Type B pancreatic cell (in vitro differentiated cells): ENCODE data around the gene TUBA1B. TPM values are rescaled to one million over a fixed set of nuclear protein-coding genes. Genes with fewer than 3 reads are reported as not detected.

Experiments used
- DNase-seq: peaks from one replicate; pipeline ENCODE4 v3.0.0; 2021; ENCODE audit warnings: mixed read lengths; ENCODE audit not compliant: unreplicated experiment; ENCODE audit errors: extremely low spot score
- H3K27ac Mint-ChIP-seq: 2 replicates; pipeline ENCODE4 v1.8.0; 2021; ENCODE audit warnings: mild to moderate bottlenecking, mixed read lengths
- H3K27me3 Mint-ChIP-seq: 2 replicates; pipeline ENCODE4 v1.8.0; 2021; ENCODE audit warnings: mixed read lengths
- H3K36me3 Mint-ChIP-seq: 2 replicates; pipeline ENCODE4 v1.8.0; 2021; ENCODE audit warnings: mixed read lengths
- H3K4me1 Mint-ChIP-seq: one replicate; pipeline ENCODE4 v1.8.0; 2021; ENCODE audit warnings: mixed read lengths; ENCODE audit not compliant: unreplicated experiment
- H3K4me3 Mint-ChIP-seq: 2 replicates; pipeline ENCODE4 v1.8.0; 2021; ENCODE audit warnings: mild to moderate bottlenecking, mixed read lengths
- H3K9me3 Mint-ChIP-seq: 2 replicates; pipeline ENCODE4 v1.8.0; 2021; ENCODE audit warnings: mixed read lengths
- total RNA-seq: library from RNA; stranded (reverse); gene quantifications from 2 replicates; pipeline ENCODE4 v1.2.1, GENCODE V29; 2021; ENCODE audit warnings: low replicate concordance
- TF ChIP-seq, protein P1 (sequence below): fragments of 200-600 bp; sonication (generic); conservative IDR thresholded peaks from 2 replicates; pipeline ENCODE4 v1.5.0; 2021; ENCODE audit warnings: antibody characterized with exemption, mild to moderate bottlenecking

The TUBA1B gene
- total RNA-seq, 1 donor from 2014 or later, result 1,458 TPM

DNA sequence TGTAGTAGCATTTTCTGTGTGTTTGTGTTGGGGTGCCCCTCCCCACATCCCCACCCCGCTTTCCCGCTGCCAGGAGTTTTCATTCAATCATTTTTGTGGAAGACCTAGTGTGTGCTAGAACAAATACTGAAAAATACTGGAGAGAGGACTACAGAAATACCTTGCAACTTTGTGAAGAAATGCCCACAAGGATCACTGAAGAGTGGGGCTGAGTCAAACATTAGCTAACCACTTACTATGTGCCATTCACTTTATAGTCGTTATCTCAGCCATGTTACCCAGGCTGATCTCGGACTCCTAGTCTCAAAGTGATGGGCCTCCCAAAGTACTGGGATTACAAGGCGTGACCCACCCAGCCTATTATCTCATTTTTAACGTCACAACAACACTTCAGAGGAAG lies 20.0 kb downstream of the TUBA1B start:
- TF ChIP-seq, protein P1, sequence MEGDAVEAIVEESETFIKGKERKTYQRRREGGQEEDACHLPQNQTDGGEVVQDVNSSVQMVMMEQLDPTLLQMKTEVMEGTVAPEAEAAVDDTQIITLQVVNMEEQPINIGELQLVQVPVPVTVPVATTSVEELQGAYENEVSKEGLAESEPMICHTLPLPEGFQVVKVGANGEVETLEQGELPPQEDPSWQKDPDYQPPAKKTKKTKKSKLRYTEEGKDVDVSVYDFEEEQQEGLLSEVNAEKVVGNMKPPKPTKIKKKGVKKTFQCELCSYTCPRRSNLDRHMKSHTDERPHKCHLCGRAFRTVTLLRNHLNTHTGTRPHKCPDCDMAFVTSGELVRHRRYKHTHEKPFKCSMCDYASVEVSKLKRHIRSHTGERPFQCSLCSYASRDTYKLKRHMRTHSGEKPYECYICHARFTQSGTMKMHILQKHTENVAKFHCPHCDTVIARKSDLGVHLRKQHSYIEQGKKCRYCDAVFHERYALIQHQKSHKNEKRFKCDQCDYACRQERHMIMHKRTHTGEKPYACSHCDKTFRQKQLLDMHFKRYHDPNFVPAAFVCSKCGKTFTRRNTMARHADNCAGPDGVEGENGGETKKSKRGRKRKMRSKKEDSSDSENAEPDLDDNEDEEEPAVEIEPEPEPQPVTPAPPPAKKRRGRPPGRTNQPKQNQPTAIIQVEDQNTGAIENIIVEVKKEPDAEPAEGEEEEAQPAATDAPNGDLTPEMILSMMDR, result no peak
- Mint-ChIP-seq H3K27ac (peak overlapping the region; percentile 98), H3K36me3 (no peaks in the 10 kb centered on the region), H3K4me3 (peak overlapping the region; percentile 99), H3K4me1 (peaks cover 28% of the 10 kb centered on the region), H3K27me3 (no peaks in the 10 kb centered on the region), H3K9me3 (no peaks in the 10 kb centered on the region)
- DNase-seq, result no peak

DNA sequence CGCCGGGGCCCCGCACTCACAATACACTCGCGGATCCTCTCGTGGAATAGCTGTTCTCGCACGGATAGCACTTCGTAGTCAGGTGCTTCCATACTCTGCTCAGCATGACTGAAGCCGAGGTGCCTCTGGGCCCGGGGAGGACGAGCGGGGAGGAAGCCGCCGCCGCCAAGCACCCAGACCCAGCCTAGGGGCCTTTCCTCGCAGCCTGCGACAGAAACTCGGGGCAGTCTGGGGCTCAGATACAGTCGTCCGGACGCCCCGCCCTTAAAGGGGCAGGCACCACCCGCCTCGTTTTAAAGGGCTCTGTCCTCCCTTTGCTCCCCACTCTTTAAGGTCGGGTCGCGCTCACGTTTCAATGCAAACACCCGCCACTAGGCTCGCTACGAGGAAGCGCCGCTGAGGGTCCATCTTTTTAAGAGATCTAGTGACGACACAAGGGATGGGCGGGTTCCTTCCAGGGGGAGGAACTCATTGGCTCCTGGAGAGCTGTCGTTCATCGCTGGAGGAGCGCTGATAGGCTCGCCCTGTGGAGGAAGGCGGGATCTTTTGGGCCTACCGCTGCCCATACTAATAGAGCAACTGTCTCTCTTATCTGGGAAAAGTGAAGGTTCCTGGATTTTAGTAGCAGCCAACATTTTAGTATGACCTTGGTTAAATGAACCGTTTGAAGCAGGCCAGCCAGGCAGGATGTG lies 20.6 kb downstream of the TUBA1B start, which contains the start of gene LMBR1L:
TSS of gene LMBR1L (minus strand) at position 384 of the 692 bp plus-strand sequence. CDS start at position 92, 292 bp downstream.
- peak; percentile 94 for DNase-seq
- Mint-ChIP-seq H3K9me3 (no peaks in the 10 kb centered on the region), H3K27ac (peak within 1 kb of the TSS; percentile 98), H3K4me1 (peaks cover 28% of the 10 kb centered on the region), H3K4me3 (peak within 1 kb of the TSS; percentile 99), H3K36me3 (no peaks in the 10 kb centered on the region), H3K27me3 (no peaks in the 10 kb centered on the region)
- TF ChIP-seq, protein P1, result peak; percentile 75

DNA sequence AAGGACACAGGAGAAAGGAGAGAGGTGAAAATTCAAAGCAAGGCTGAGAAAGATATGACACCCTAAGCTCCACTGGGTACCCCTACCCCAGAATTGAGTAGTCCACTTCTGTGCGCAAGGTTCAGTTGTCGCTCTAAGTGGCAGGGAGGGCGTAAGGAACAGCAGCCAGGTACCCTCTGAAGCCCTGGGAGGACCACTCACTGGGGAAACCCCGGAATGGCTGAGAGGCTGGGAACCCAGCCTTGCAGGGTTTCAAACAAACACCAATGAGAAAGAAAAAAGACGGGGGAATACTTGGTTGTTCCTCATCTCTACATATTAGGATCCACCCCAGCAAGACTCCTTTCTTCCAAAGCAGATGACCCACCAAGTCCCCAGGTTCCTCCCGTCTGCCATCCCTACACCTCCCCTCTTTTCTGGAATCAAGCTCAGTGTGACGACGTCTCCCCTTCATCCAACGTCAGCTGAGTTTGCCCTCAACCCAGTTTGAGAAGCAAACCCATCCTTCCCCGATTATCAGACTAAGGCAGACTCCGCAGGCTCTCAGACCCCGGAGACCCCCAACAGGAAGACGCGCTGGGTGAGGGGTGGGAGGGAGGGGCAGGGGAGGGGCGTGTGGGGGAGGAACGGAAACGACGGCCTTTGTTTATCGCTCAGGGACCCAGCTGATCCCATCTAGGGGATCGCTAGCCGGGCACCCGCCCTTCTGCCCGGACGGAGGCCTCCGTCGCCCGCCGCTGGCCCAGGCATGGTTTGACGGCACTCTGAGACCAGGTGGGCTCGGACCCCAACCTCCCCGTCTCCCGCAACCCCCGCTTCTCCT lies 21.3 kb downstream of the TUBA1B start:
- H3K27me3 Mint-ChIP-seq, result no peaks in the 10 kb centered on the region
- no peaks in the 10 kb centered on the region for H3K9me3 Mint-ChIP-seq
- TF ChIP-seq, protein P1, result no peak
- peak overlapping the region; percentile 98 for H3K27ac Mint-ChIP-seq
- DNase-seq, result no peak
- peak overlapping the region; percentile 99 for H3K4me3 Mint-ChIP-seq
- H3K36me3 Mint-ChIP-seq, result no peaks in the 10 kb centered on the region
- H3K4me1 Mint-ChIP-seq, result peaks cover 28% of the 10 kb centered on the region

DNA sequence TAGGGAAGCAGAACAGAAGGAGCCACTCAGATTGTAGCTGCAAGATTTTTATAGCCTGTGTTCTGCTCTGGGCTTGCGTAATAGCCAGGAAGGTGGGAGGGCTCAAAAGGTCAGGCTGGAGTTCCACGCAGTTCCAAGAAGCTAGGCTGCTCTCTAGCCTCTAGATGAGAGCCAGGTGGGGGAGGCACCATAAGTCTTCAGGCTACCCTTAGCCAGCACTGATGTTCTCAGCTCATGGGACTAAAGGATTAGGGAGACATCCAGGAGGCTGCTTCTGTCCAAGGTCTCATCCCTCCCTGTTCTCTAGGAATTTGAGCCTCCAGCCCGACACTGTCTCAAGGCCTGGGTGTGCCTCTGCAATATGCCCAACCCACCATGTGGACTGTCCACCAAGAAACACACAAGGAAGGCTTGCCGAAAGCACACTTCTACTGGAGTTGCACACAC lies 22.2 kb downstream of the TUBA1B start:
- Mint-ChIP-seq H3K9me3 (no peaks in the 10 kb centered on the region), H3K4me3 (peak overlapping the region; percentile 99), H3K27ac (peak overlapping the region; percentile 98), H3K4me1 (peaks cover 28% of the 10 kb centered on the region), H3K36me3 (peaks cover 5% of the 10 kb centered on the region), H3K27me3 (no peaks in the 10 kb centered on the region)
- DNase-seq, result no peak
- TF ChIP-seq, protein P1, result no peak

DNA sequence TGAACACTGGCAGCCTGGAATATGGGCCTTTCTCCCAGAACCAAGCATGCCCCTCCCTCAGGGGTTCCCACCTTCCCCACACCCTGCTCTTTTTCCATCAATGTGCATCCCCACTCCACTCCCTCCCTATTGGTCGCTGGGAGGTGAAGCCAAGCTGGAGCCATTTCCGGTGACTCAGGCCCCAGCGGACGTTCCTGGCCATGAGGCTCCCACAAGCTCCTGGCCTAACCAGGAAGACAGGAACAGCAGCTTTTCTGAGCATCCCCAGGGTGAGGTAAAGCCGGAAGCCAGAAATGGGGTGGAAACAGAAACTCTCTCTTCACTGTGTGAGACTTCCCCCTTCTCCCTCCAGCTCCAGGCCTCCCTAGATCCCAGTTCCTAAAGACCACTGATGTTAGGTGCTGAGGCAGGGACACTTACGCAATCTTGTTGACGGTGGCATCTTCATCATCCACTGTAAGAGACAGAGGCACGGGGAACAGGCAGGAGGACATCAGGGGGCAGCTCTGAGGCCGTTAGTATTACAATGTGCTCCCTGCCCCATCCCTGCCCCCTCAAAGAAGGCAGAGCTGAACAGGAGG lies 25.6 kb downstream of the TUBA1B start:
- Mint-ChIP-seq H3K9me3 (no peaks in the 10 kb centered on the region), H3K36me3 (peaks cover 21% of the 10 kb centered on the region), H3K27me3 (no peaks in the 10 kb centered on the region), H3K4me3 (peak overlapping the region; percentile 66), H3K4me1 (peaks cover 21% of the 10 kb centered on the region), H3K27ac (peak overlapping the region; percentile 92)
- TF ChIP-seq, protein P1, result no peak
- no peak for DNase-seq
